Cardiac muscle cell (in vitro differentiated cells and primary cell): Measurements from ENCODE around the gene KRTAP5-4. TPM values are rescaled to one million over a fixed set of nuclear protein-coding genes. Genes with fewer than 3 reads are reported as not detected.

Experiments used
- DNase-seq, 2 donors: peaks; one replicate each; pipeline versions ENCODE4 v3.0.0 to v3.0.0-alpha.2; 2010 to 2017; ENCODE audit warnings: low read depth in 1 of 2, low spot score in 1 of 2
- H3K27ac ChIP-seq: fragments of 200-600 bp; sonication (generic); 2 replicates; pipeline ENCODE4 v1.5.1; 2016
- H3K27me3 ChIP-seq: fragments of 200-600 bp; sonication (generic); 2 replicates; pipeline ENCODE4 v1.6.0; 2016; ENCODE audit warnings: control low read depth
- H3K36me3 ChIP-seq: fragments of 200-600 bp; sonication (generic); 2 replicates; pipeline ENCODE4 v1.5.1; 2016; ENCODE audit warnings: control low read depth
- H3K4me1 ChIP-seq: fragments of 200-600 bp; sonication (generic); 2 replicates; pipeline ENCODE4 v1.8.1; 2017; ENCODE audit warnings: low read depth, mild to moderate bottlenecking, mixed run types
- H3K4me3 ChIP-seq: fragments of 200-600 bp; sonication (generic); 2 replicates; pipeline ENCODE4 v1.5.1; 2016; ENCODE audit warnings: mild to moderate bottlenecking
- H3K9me3 ChIP-seq: fragments of 200-600 bp; sonication (generic); 2 replicates; pipeline ENCODE4 v1.5.1; 2017; ENCODE audit warnings: low read depth, mild to moderate bottlenecking, control low read depth
- CTCF ChIP-seq: IDR thresholded peaks from 2 replicates; pipeline ENCODE4 v1.5.1; 2012; ENCODE audit warnings: low read depth, mild to moderate bottlenecking, low read length
- polyA plus RNA-seq: library from polyadenylated mRNA; unstranded; fragments of >200 nt; fragmentation: Nextera tagmentation; extraction: Ambion mirVana; gene quantifications from 2 replicates; pipeline ENCODE4 v1.2.1, GENCODE V29; 2016
- total RNA-seq: library from RNA; depleted of rRNA; stranded (reverse); fragments of >200 nt; gene quantifications from 2 replicates; pipeline ENCODE4 v1.2.3, GENCODE V29; 2016

KRTAP5-4 gene
- total and polyA plus RNA-seq, 2 experiments from 2014 or later = not detected

- no peak overlapping the region for H3K4me3 ChIP-seq
- TF ChIP-seq CTCF = no peak
- DNase-seq = no peak
- H3K27me3 ChIP-seq = no peaks in the 10 kb centered on the region
- no peaks in the 10 kb centered on the region for H3K4me1 ChIP-seq
- H3K36me3 ChIP-seq = no peaks in the 10 kb centered on the region
- no peak overlapping the region for H3K27ac ChIP-seq
- H3K9me3 ChIP-seq = no peaks in the 10 kb centered on the region
These were observed 31.8 kb upstream of the KRTAP5-4 start for GRCh38 chr11:1653541-1654387.

DNA sequence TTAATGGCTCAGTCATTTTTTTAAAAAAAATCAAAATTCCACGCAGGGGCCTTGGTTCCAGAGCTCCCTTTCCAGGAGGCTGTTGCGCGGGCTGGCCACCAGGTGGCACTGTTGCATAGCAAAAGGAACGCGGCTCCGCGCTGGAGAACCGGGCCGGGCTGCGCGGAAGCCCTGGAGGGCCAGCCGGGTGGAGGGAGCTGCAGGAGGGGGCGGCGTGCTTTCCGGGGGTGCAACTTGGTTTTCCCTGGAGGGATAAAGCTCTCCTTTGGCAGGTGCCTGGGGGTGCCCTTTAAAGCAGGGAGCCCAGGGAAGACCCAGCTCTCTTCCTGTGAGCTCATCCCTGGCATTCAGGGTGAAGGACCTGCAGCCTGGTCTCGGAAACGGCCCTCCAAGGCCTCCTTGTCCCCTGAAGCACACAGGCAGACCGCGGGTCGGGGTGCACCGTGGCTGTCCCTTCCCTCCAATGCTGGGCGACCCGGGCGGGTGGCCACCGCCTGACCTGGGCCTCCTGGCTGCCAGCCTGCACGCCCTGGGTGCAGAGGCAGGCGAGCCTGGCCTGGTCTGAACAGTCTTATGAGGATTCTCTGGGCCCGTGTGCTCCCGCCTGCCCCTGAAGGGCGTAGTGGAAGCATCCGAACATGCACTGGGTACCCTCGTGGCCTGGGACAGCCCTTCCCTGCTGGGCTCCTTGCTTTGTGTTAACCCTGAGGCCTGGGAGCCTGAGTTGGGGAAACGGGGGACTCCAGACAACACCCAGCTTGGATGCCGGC, 31.0 kb upstream of the KRTAP5-4 start:
- Histone ChIP-seq H3K4me1 (no peaks in the 10 kb centered on the region), H3K36me3 (no peaks in the 10 kb centered on the region)

DNA sequence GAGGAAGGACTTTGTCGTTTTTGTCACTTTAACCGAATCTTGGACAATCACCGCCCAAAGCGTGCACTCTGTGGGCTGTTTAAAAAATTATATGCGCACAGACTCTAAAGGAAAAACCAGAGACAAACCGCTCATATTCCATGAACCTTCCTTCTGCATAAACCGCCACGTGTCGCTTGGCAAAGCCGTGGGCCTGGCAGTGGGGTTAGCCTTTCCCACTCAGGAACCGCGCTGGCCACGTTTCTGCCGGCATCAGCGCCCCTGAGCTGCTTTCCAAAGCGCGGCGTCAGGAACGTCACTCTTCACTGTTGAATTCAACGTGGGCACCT, 30.5 kb upstream of the KRTAP5-4 start:
- Histone ChIP-seq H3K9me3 (no peaks in the 10 kb centered on the region), H3K27me3 (no peaks in the 10 kb centered on the region), H3K4me3 (no peak overlapping the region), H3K27ac (no peak overlapping the region), H3K36me3 (no peaks in the 10 kb centered on the region), H3K4me1 (no peaks in the 10 kb centered on the region)
- DNase-seq = no peak
- no peak for TF ChIP-seq CTCF

More for the DNA sequence above, 31.0 kb upstream of the KRTAP5-4 start:
- TF ChIP-seq CTCF = peak; percentile 93
- Histone ChIP-seq H3K9me3 (no peaks in the 10 kb centered on the region), H3K27ac (no peak overlapping the region), H3K4me3 (no peak overlapping the region), H3K27me3 (no peaks in the 10 kb centered on the region)
- peak; percentile 66 to 79 for DNase-seq

GRCh38 chr11:1652026-1652425, 30.1 kb upstream of the KRTAP5-4 start:
- Histone ChIP-seq H3K4me1 (no peaks in the 10 kb centered on the region), H3K27ac (no peak overlapping the region), H3K4me3 (no peak overlapping the region), H3K27me3 (no peaks in the 10 kb centered on the region), H3K9me3 (no peaks in the 10 kb centered on the region), H3K36me3 (no peaks in the 10 kb centered on the region)
- no peak for TF ChIP-seq CTCF
- DNase-seq = no peak

DNA sequence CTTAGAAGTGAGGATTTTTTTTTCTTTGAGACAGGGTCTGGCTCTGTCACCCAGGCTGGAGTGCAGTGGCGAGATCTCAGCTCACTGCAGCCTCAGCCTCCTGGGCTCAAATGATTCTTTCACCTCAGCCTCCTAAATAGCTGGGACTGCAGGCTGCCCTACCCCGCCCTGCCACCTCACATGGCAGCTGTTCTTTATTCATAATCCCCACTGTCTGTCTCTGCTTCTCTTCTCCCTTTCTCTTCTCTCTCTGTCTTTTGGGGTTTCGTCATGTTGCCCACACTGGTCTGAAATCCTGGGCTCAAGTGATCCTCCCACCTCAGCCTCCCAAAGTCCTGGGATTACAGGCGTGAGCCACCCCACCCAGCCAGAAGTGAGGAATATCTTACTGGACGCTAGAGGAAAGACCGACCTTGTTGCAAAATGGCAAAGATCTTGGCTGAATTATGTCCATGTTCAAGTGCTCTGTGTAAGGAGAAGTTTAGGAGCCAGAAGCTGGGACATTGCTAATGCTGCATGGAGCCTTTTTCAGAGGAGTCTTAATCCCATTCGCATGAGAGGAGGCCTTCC, 29.6 kb upstream of the KRTAP5-4 start:
- no peak for DNase-seq
- Histone ChIP-seq H3K4me1 (no peaks in the 10 kb centered on the region), H3K36me3 (no peaks in the 10 kb centered on the region), H3K4me3 (no peak overlapping the region), H3K9me3 (no peaks in the 10 kb centered on the region), H3K27ac (no peak overlapping the region), H3K27me3 (no peaks in the 10 kb centered on the region)
- no peak for TF ChIP-seq CTCF
